PC-9 (cell line): ENCODE results near the gene METTL17.

Experiments
- CTCF ChIP-seq: fragments of 200-600 bp; sonication (generic); conservative IDR thresholded peaks from 2 replicates; pipeline ENCODE4 v1.6.1; 2017; ENCODE audit warnings: mixed run types, antibody characterized with exemption, mild to moderate bottlenecking, moderate library complexity
- EZH2 ChIP-seq: fragments of 200-600 bp; sonication (generic); IDR thresholded peaks from 2 replicates; pipeline ENCODE4 v1.8.0; 2017; ENCODE audit warnings: antibody characterized with exemption, low read depth

DNA sequence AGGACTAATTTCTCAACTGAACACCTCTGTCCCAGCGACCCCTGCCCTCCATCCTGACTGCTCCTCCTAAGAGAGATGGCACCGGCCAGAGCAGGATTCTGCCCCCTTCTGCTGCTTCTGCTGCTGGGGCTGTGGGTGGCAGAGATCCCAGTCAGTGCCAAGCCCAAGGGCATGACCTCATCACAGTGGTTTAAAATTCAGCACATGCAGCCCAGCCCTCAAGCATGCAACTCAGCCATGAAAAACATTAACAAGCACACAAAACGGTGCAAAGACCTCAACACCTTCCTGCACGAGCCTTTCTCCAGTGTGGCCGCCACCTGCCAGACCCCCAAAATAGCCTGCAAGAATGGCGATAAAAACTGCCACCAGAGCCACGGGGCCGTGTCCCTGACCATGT, 53.1 kb downstream of the METTL17 start:
- TF ChIP-seq CTCF = no peak
- no peak for TF ChIP-seq EZH2
